ENCODE results near the gene SLC23A2. TPM values are rescaled to one million over a fixed set of nuclear protein-coding genes. Genes with fewer than 3 reads are reported as not detected.

Gene SLC23A2
- total and polyA plus RNA-seq, 8 donors: 2.6 to 58.3 (median 6.4) TPM

GRCh38 chr20:4891997-4892396, 109.3 kb downstream of the SLC23A2 start:
- H3K36me3 ChIP-seq: peaks cover 0 to 70% (median 41%) of the 10 kb centered on the region in 4 donors
- no peaks in the 10 kb centered on the region for H3K27me3 ChIP-seq
- no peak overlapping the region for H3K27ac ChIP-seq
- no peak for DNase-seq
- no peaks in the 10 kb centered on the region for H3K9me3 ChIP-seq
- intact Hi-C loops (cut with DNase I; ENCODE audit: low total_unique reads): no loop called here
- no peaks in the 10 kb centered on the region for H3K4me1 ChIP-seq
- TF ChIP-seq POLR2A (IDR thresholded peaks at IDR 0.05) (no peak), POLR2AphosphoS5 (IDR thresholded peaks at IDR 0.05) (no peak), EP300 (IDR thresholded peaks at IDR 0.05) (no peak)
- TF ChIP-seq, protein P1, sequence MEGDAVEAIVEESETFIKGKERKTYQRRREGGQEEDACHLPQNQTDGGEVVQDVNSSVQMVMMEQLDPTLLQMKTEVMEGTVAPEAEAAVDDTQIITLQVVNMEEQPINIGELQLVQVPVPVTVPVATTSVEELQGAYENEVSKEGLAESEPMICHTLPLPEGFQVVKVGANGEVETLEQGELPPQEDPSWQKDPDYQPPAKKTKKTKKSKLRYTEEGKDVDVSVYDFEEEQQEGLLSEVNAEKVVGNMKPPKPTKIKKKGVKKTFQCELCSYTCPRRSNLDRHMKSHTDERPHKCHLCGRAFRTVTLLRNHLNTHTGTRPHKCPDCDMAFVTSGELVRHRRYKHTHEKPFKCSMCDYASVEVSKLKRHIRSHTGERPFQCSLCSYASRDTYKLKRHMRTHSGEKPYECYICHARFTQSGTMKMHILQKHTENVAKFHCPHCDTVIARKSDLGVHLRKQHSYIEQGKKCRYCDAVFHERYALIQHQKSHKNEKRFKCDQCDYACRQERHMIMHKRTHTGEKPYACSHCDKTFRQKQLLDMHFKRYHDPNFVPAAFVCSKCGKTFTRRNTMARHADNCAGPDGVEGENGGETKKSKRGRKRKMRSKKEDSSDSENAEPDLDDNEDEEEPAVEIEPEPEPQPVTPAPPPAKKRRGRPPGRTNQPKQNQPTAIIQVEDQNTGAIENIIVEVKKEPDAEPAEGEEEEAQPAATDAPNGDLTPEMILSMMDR (IDR thresholded peaks at IDR 0.05): no peak
- 87 to 94% (median 92%) methylated on average over 5 to 6 of the region's 6 CpGs for WGBS, 5 donors
- H3K4me3 ChIP-seq: no peak overlapping the region

GRCh38 chr20:4891190-4891763, 110.0 kb downstream of the SLC23A2 start:
- Histone ChIP-seq H3K27ac (no peak overlapping the region), H3K36me3 (peaks cover 0 to 73% (median 43%) of the 10 kb centered on the region in 4 donors), H3K27me3 (no peaks in the 10 kb centered on the region), H3K9me3 (no peaks in the 10 kb centered on the region), H3K4me1 (no peaks in the 10 kb centered on the region), H3K4me3 (no peak overlapping the region)
- intact Hi-C loops (cut with DNase I; ENCODE audit: low total_unique reads): no loop called here
- WGBS, 5 donors: 93 to 99% (median 97%) methylated on average over 5 to 7 of the region's 7 CpGs
- DNase-seq: no peak
- TF ChIP-seq POLR2A (IDR thresholded peaks at IDR 0.05) (no peak), POLR2AphosphoS5 (IDR thresholded peaks at IDR 0.05) (no peak), EP300 (IDR thresholded peaks at IDR 0.05) (no peak)
- TF ChIP-seq, protein P1 (IDR thresholded peaks at IDR 0.05): no peak

- no peak for DNase-seq
- intact Hi-C loops (cut with DNase I; ENCODE audit: low total_unique reads): no loop called here
- WGBS, 5 donors: 93 to 98% (median 94%) methylated on average over 7 of the region's 7 CpGs
- no peaks in the 10 kb centered on the region for H3K27me3 ChIP-seq
- no peak overlapping the region for H3K4me3 ChIP-seq
- H3K9me3 ChIP-seq: no peaks in the 10 kb centered on the region
- H3K36me3 ChIP-seq: peaks cover 0 to 85% (median 54%) of the 10 kb centered on the region in 4 donors
- H3K27ac ChIP-seq: no peak overlapping the region
- TF ChIP-seq, protein P1 (IDR thresholded peaks at IDR 0.05): no peak
- TF ChIP-seq EP300 (IDR thresholded peaks at IDR 0.05): no peak
- no peak for TF ChIP-seq POLR2AphosphoS5 (IDR thresholded peaks at IDR 0.05)
- no peak for TF ChIP-seq POLR2A (IDR thresholded peaks at IDR 0.05)
- H3K4me1 ChIP-seq: no peaks in the 10 kb centered on the region
Observed at GRCh38 chr20:4889446-4889845, 111.9 kb downstream of the SLC23A2 start.

GRCh38 chr20:4887586-4887985, 113.7 kb downstream of the SLC23A2 start:
- no peak overlapping the region for H3K4me3 ChIP-seq
- no peaks in the 10 kb centered on the region for H3K9me3 ChIP-seq
- H3K27me3 ChIP-seq: no peaks in the 10 kb centered on the region
- intact Hi-C loops (cut with DNase I; ENCODE audit: low total_unique reads): no loop called here
- TF ChIP-seq, protein P1 (IDR thresholded peaks at IDR 0.05): no peak
- TF ChIP-seq EP300 (IDR thresholded peaks at IDR 0.05) (no peak), POLR2A (IDR thresholded peaks at IDR 0.05) (no peak), POLR2AphosphoS5 (IDR thresholded peaks at IDR 0.05) (no peak)
- 83 to 88% (median 87%) methylated on average over 11 of the region's 11 CpGs for WGBS, 5 donors
- no peak for DNase-seq
- no peaks in the 10 kb centered on the region for H3K4me1 ChIP-seq
- peaks cover 1 to 85% (median 73%) of the 10 kb centered on the region in 4 donors for H3K36me3 ChIP-seq
- H3K27ac ChIP-seq: no peak overlapping the region

Measured in stomach (tissue), 9 donors.